RWPE1 (cell line): ENCODE measurements around the gene STEAP1B.

Experiments
- CTCF ChIA-PET: fragments of 350-600 bp; sonication (Branson Sonifier 250); formaldehyde crosslinking; extraction: SDS; loops from one replicate; lab custom pipeline; 2021; lab: Yijun Ruan, JAX
- POLR2A ChIA-PET: fragments of 400-600 bp; formaldehyde crosslinking; extraction: SDS; loops from one replicate; lab custom pipeline; 2020; ENCODE audit warnings: antibody characterized with exemption; ENCODE audit not compliant: low non-redundant PET; lab: Yijun Ruan, JAX
- DNase-seq: peaks from one replicate; pipeline ENCODE4 v3.0.0; 2012; ENCODE audit warnings: low spot score
- H3K27ac ChIP-seq: fragments of 450-650 bp; 2 replicates; pipeline ENCODE4 v1.5.1; 2017
- CTCF ChIP-seq: fragments of 450-650 bp; conservative IDR thresholded peaks from 2 replicates; pipeline ENCODE4 v1.5.1; 2017; ENCODE audit warnings: low read depth, mild to moderate bottlenecking

The STEAP1B gene

GRCh38 chr7:22427855-22428254 lies 72.1 kb downstream of the STEAP1B start:
- no peak for TF ChIP-seq CTCF
- CTCF ChIA-PET: interaction anchor here (0.8 kb wide), 1 partner anchor 211 kb away, joined by 4 read pairs; no protein-coding TSS in a partner anchor
- DNase-seq: no peak
- POLR2A ChIA-PET: no interaction called here
- H3K27ac ChIP-seq: no peak overlapping the region

- TF ChIP-seq CTCF: no peak
- CTCF ChIA-PET: no interaction called here
- POLR2A ChIA-PET: no interaction called here
- DNase-seq: no peak
- H3K27ac ChIP-seq: no peak overlapping the region
These were observed 72.9 kb downstream of the STEAP1B start for GRCh38 chr7:22427104-22427503.

DNA sequence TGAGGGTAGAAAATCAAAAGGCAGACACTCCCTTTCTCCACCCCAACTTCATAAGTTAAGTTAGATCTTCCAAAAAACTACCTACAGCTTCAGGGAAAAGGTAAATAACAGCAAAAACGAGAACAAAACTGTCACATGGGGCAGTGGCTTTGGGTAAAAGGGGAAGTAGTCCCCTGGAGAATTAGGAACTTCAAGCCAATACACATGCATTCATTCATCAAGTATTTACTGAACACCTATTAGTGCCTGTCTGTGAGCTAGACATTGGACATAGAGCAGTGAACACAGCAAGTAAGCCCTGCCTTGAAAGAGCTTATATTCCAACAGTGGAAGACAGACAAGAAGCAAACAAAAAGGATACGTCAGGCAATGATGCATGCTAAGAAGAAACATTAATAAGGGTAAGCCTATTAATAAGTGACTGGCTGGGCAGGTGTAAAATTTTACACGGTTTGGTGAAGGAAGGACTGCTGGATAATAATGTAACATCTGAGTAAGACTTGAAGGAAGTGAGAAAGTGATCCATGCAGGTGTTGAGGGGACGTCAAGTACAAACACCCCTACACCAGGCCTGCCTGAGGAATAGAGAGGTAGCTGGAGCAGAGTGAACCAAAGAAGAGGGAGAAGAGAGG lies 73.4 kb downstream of the STEAP1B start:
- TF ChIP-seq CTCF: no peak
- ChIA-PET CTCF (no interaction called here), POLR2A (no interaction called here)
- DNase-seq: no peak
- H3K27ac ChIP-seq: no peak overlapping the region

GRCh38 chr7:22425361-22425760 lies 74.6 kb downstream of the STEAP1B start:
- no peak for DNase-seq
- TF ChIP-seq CTCF: no peak
- ChIA-PET POLR2A (no interaction called here), CTCF (no interaction called here)
- no peak overlapping the region for H3K27ac ChIP-seq

DNA sequence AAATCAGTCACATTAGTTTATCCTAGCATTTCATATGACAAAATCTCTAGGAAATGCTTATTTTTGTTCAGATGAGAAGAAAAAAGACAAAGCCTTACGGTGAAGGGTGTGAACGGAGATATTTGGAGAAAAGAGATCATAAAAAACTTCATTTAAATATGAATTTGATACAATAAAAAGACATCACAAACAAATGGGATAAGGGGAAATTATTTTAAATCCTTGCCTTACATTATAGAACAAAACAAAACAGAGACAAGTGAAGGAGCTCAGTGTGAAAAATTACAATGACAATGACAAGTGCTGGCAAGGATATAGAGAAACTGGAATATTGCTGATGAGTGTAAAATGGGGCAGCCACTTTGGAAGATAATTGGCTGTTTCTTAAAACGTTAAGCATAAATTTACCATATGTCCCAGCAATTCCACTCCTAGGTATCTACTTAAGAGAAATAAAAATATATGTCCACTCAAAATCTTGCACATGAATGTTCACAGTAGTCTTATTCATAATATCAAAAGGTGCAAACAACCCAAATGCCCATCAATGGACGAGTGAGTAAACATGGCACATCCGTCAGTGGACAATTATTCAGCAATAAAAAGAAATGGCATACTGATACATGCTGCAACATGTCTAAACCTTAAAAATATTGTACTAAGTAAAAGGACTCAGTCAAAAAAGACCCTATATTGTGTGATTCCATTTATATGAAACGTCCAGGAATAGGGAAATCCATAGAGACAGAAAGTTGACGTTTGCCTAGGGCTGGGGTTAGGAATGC lies 77.0 kb downstream of the STEAP1B start:
- CTCF ChIA-PET: interaction anchor here (0.6 kb wide), 1 partner anchor 98 kb away, joined by 4 read pairs; no protein-coding TSS in a partner anchor

More for the DNA sequence above, 77.0 kb downstream of the STEAP1B start:
- POLR2A ChIA-PET: no interaction called here
- no peak for TF ChIP-seq CTCF
- DNase-seq: no peak
- H3K27ac ChIP-seq: no peak overlapping the region
